NOMO-1 (cell line): ENCODE measurements around the gene CKAP2.
"Not testable (repeated sequence)": the region's sequence is repeated elsewhere in the genome, so short reads cannot be mapped to it uniquely, and the experiment has no call there.

Experiments
- DNase-seq, 2 experiments: peaks; one replicate each; lab custom pipeline; 2025; ENCODE audit not compliant: unreplicated experiment in 2 of 2; lab: John Stamatoyannopoulos, UW

CKAP2 gene, protein sequence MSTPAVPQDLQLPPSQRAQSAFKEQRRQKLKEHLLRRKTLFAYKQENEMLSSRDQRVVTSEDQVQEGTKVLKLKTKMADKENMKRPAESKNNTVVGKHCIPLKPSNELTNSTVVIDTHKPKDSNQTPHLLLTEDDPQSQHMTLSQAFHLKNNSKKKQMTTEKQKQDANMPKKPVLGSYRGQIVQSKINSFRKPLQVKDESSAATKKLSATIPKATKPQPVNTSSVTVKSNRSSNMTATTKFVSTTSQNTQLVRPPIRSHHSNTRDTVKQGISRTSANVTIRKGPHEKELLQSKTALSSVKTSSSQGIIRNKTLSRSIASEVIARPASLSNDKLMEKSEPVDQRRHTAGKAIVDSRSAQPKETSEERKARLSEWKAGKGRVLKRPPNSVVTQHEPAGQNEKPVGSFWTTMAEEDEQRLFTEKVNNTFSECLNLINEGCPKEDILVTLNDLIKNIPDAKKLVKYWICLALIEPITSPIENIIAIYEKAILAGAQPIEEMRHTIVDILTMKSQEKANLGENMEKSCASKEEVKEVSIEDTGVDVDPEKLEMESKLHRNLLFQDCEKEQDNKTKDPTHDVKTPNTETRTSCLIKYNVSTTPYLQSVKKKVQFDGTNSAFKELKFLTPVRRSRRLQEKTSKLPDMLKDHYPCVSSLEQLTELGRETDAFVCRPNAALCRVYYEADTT

DNA sequence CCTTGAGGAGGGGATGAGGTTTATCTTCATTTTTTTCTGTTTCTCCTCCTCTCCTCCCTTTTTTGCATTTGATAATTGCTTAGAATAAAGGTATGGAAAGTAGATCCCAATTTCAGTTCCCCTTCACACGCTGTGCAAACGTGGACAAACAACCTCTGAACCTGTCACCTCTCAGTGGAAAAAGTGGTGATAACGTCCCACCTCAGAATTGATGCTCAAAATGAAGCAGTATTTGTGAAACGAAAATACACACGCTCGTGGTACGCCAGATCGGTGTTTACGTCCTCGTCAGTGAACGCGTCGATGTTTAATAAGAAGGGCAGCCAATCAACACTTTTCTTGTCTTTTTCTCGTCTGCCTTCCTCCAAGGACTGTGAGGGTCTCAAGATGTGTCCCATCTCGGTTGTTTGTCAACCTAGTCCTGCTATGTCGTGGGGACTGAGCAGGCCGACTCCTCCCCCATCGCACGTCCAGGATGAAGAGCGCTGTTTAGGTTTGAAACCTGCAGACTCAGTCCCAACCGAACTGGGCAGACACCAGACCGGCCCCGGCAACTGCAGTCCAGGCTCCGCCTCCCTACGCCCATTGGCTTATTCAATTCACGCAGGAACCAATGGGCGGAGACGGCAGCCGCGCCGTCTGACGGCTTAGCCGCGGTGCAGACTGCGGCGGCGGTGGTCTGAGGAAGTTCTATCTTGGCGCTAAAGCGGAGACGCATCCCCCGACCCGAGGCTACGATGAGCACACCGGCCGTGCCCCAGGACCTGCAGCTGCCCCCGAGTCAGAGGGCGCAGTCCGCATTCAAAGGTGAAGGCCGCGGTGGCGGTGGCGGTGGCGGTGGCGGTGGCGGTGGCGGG, at the start of gene CKAP2:
Gene CKAP2, plus strand, starts transcription at position 659 of the 857 bp plus-strand sequence. Its CDS starts 79 bp downstream, at position 738.
- DNase-seq = peak; percentile 96 to 98

GRCh38 chr13:52405767-52406494, 49.3 kb upstream of the CKAP2 start, which contains the start of gene THSD1:
Gene THSD1 (minus strand): TSS chr13:52406172. CDS start chr13:52402600, 3,572 bp downstream.
- no peak for DNase-seq

DNA sequence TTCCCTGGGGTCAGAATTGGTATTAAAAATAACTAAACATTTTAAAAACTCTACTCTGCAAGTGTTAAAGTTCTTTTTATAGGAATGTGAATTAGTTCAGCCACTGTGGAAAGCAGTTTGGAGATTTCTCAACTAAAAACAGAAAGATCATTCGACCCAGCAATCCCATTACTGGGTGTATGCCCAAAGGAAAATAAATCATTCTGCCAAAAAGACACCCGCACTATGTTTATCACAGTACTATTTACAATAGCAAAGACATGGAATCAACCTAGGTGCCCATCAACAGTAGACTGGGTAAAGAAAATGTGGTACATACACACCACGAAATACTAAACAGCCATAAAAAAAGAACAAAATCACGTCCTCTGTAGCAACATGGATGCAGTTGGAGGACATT, 48.6 kb upstream of the CKAP2 start:
- DNase-seq = no peak

DNA sequence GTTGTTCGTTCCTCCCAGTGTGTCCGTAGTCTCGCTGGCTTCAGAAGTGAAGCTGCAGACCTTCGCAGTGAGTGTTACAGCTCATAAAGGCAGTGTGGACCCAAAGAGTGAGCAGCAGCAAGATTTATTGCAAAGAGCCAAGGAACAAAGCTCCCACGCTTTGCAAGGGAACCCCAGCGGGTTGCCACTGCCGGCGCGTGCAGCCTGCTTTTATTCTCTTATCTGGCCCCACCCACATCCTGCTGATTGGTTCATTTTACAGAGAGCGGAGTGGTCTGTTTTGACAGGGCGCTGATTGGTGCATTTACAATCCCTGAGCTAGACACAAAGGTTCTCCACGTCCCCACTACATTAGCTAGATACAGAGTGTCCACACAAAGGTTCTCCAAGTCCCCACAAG, 47.8 kb upstream of the CKAP2 start:
- not testable (repeated sequence) for DNase-seq

DNA sequence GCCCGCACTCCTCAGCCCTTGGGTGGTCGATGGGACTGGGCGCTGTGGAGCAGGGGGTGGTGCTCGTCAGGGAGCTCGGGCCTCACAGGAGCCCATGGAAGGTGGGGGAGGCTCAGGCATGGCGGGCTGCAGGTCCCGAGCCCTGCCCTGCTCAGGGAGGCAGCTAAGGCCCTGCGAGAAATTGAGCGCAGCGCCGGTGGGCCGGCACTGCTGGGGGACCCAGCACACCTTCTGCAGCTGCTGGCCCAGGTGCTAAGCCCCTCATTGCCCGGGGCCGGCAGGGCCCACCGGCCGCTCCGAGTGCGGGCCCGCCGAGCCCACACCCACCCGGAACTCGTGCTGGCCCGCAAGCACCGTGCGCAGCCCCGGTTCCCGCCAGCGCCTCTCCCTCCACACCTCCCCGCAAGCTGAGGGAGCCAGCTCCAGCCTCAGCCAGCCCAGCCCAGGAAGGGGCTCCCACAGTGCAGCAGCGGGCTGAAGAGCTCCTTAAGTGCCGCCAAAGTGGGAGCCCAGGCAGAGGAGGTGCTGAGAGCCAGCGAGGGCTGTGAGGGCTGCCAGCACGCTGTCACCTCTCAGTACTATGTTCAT, 47.1 kb upstream of the CKAP2 start:
- not testable (repeated sequence) for DNase-seq

DNA sequence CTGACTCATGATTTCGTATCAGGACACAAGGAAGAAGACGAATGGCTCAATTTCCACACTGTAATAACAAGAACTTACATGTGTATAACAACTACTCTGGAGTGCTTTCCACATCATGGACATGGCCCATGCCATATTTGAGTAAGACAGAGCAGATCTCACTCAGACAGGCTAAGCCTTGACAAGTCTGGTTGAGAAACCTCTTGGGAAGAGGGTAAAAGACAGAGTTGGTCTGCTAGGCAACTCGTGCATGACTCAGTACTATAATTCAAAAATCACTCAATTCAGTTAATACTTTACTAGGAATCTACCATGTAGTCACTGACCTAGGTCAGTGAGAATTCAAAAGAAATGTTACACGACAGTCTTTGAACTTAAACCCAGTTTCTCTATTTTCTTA, 43.6 kb upstream of the CKAP2 start:
- no peak for DNase-seq

DNA sequence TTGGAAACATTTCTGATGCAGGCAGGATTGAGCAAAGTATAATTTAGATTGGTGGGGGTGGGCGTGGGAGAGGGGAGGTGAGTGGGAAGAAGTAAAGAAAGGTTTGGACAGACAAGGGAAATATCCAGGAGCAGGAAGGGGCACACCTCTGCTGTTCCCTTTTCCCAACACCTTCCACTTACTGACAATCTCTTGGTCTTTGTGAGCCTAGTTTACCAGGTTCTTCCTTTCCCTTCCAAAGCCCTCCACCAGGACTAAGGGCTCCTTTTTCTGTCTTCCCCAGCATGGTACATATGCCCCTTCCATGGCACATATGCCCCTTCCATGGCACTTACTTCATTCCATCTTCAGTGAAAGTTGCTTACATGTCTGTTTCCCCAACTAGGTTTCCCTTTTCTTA, 43.1 kb upstream of the CKAP2 start:
- DNase-seq = no peak

DNA sequence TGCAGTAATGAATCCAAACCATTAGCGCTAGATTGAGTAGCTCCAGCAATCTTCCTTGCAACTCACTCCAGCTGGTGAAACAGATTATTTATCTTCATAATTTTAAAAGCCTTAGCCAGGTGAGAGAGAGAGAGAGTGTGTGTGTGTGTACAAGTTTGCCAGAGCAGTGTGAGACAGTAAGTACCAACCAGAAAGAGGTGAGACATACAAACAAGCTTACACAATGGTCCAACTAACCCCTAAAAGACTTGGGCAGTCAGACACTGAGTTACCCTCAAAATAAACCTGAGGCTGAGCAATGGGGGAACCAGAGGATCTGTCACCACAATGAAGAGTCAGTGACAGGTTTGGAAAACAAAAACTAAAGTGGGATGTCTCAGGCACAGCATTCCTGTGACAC, 41.2 kb upstream of the CKAP2 start:
- no peak for DNase-seq

GRCh38 chr13:52414963-52415362, 40.3 kb upstream of the CKAP2 start:
- no peak for DNase-seq

DNA sequence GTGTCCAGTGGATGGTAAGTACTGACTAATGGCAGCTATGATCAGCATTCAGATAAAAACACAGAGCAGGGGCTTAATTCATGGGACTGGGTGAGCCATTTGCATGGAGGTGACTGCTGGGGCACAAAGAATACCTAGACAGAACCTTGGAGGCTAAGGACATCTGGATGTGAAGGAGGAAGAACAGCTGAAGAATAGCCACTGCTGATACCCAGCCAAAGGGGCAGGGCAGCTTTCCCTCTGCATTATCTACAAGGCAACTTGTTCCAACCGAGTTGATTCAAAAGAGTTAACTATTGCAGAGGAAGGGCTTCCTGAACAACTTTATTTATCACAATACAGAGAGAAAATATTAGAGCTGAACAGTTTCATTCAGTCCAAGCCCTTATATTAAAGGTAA, 36.2 kb upstream of the CKAP2 start:
- DNase-seq = no peak

DNA sequence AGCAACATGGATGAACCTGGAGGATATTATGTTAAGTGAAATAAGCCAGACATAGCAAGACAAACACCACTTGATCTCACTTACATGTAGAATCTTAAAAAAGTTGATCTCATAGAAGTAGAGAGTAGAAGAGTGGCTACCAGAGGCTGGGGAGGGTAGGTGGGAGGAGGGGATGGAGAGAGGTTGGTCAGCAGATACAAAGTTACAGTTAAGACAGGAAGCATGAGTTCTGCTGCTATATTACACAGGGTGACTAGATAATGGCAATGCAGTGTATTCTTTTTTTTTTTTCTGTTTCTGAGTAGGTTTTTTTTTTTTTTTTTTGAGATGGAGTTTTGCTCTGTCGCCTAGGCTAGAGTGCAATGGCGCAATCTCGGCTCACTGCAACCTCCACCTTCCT, 34.1 kb upstream of the CKAP2 start:
- no peak for DNase-seq

GRCh38 chr13:52428295-52428694, 27.0 kb upstream of the CKAP2 start:
- no peak for DNase-seq

DNA sequence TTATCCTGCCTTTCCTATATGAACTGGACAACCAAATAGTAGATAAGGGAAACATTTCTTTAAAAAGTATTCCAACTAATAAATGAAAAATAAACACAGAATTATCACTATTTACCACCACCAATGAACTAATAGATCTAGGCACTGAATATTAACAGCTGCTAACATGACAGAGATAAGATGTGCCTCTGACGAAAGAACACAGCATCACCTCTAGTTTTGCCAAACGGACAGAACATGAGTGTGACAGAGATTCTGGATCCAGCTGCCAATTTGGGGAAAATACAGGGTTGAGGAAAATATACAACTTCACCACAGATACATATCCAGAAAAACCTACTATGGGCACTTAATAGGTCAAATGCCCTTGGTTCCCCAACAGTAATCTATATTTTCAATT, 22.8 kb upstream of the CKAP2 start:
- no peak for DNase-seq

- DNase-seq = peak in 1 of 2 experiments; percentile 2
Measured at GRCh38 chr13:52446265-52446664, 9.0 kb upstream of the CKAP2 start.

GRCh38 chr13:52447354-52447753, 7.9 kb upstream of the CKAP2 start:
- no peak for DNase-seq

DNA sequence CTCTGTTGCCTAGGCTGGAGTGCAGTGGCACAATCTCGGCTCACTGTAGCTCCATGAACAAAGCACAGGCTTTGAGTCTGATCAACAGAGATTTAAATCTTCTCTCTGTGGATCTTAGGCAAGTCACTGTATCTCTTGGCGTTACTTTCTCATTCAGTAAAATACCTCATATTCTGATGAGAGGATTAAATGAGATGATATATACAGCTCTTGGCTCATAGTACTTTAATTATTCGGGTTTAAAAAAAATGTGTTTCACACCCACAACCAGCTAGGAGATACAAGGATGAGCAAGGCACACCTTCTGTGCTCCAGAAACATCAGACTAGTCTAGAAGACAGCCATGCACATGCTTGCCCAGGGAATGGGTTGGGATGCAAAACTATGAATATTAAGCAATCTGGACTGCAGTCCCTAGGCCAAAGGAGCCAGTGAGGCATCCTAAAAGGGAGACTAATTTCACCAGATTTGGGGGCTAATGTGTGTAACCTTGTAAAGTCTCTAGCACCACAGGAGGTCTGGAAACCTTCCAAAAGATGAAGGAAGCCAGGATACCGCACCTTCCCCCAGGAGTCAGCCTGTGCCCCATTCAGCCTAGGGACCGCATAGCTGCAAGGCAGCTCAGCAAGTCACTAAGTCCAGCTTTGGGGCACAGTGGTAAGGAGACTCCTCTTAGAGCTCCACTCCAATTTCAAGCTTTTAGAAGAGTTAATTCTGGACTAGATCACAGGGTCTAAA, 7.3 kb upstream of the CKAP2 start:
- DNase-seq = no peak

- DNase-seq = peak; percentile 66 to 70
Measured at GRCh38 chr13:52449331-52450011, 5.8 kb upstream of the CKAP2 start.

DNA sequence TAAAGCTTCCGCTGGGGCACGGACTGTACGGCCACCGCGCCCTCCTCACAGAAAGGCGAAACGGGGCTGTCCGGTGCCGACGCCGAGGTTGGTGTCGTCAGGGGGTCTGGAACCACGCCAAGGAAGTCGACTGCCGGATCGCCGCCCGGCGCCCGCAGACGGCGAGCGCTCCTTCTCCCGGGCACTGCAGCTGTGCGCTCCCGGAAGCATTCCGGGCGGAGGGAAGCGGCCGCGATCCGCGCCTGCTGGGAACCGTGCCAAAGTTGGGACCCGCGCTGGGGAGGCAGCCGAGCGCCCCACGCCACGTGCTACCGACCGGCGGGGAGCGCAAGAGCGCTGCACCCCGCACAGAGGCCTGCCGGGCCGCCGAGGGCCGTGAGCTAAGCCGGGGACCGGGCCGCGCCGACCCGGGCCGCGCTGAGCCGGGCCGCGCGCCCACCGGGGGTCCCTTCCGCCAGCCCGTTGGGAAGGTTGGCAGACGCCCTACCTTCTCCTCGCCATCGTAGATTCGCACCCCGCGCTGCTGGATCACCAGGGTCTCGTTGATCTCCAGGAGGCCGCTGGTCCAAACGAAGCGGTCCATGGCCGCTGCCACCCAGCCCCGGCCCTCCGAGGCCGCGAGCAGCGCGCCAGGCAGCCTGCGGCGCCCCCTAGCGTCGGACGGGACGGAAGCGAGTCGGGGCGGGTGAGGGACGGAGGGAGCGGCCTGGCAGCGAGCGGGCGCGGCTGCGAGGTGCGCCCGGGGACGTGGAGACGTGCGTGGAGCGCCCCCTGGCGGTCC, 5.1 kb upstream of the CKAP2 start, which contains the start of gene VPS36:
Gene VPS36, minus strand, starts transcription at position 623 of the 781 bp plus-strand sequence. Its CDS starts 40 bp downstream, at position 583.
- DNase-seq = peak; percentile 91 to 92
